LHCN-M2 (cell line): ENCODE measurements around the gene SLC16A14. TPM values are rescaled to one million over a fixed set of nuclear protein-coding genes. Genes with fewer than 3 reads are reported as not detected.
A peak's percentile ranks its signal among the peaks of the same experiment; 100 is the strongest.
"Not testable (repeated sequence)": the region's sequence is repeated elsewhere in the genome, so short reads cannot be mapped to it uniquely, and the experiment has no call there.

Source experiments
- DNase-seq: peaks from one replicate; pipeline ENCODE4 v3.0.0-alpha.2; 2012; ENCODE audit warnings: low read depth
- polyA plus RNA-seq: library from polyadenylated mRNA; unstranded; fragments of >200 nt; gene quantifications from one replicate; pipeline ENCODE4 v1.2.1, GENCODE V29; 2012; ENCODE audit warnings: missing spikeins
- total RNA-seq: library from RNA; depleted of rRNA; stranded (reverse); fragments of >200 nt; gene quantifications from 2 replicates; pipeline ENCODE4 v1.2.3, GENCODE V29; 2014; rRNA removed

SLC16A14 gene, protein sequence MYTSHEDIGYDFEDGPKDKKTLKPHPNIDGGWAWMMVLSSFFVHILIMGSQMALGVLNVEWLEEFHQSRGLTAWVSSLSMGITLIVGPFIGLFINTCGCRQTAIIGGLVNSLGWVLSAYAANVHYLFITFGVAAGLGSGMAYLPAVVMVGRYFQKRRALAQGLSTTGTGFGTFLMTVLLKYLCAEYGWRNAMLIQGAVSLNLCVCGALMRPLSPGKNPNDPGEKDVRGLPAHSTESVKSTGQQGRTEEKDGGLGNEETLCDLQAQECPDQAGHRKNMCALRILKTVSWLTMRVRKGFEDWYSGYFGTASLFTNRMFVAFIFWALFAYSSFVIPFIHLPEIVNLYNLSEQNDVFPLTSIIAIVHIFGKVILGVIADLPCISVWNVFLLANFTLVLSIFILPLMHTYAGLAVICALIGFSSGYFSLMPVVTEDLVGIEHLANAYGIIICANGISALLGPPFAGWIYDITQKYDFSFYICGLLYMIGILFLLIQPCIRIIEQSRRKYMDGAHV
- total RNA-seq, result 0.11 TPM in 1 of 2 replicates, not detected in the other
- polyA plus RNA-seq, result 0.30 TPM

DNA sequence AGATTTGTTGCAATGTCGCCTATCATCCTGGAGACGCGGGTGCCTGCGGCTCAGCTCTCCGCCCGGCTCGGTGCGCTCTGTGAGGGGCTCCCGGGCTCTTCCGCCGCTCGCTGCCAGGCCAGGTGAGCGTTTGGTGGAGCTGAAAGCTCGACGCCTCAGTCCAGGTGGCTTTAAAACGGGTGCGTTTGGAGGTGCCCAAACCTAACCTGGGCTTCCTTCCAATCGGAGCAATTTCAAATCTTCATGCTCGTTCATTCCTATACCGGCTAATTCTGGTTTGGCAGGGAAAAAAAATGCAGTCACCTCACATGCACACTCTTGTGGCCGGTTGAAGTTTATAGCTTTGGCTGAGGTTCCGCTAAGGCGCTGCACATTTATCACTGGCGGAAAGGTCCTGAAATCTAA is at the start of gene SLC16A14:
TSS of gene SLC16A14 (minus strand) at position 274 of the 405 bp plus-strand sequence. CDS start 9,572 bp downstream, outside the sequence.
- DNase-seq, result peak; percentile 38

DNA sequence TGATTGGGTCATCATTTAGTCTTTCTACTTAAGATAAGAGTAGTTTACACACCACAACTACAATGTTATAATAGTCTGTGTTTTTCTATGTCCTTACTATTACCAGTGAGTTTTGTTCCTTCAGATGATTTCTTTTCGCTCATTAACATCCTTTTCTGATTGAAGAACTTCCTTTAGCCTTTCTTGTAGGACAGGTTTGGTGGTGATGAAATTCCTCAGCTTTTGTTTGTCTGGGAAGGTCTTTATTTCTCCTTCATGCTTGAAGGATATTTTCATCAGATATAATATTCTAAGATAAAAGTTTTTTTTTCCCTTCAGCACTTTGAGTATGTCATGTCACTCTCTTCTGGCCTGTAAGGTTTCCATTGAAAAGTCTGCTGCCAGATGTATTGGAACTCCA is 38.0 kb upstream of the SLC16A14 start:
- no peak for DNase-seq

DNA sequence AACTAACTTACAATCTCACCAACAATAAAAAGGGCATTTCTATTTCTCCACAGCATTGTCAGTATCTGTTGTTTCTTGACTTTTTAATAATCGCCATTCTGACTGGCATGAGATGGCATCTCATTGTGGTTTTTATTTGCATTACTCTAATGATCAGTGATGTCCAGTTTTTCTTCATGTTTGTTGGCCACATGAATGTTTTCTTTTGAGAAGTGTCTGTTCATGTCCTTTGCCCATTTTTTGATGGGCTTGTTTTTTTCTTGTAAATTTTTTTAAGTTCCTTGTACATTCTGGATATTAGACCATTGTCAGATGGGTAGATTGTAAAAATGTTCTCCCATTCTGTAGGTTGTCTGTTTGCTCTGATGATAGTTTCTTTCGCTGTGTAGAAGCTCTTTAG is 33.2 kb upstream of the SLC16A14 start:
- not testable (repeated sequence) for DNase-seq

DNA sequence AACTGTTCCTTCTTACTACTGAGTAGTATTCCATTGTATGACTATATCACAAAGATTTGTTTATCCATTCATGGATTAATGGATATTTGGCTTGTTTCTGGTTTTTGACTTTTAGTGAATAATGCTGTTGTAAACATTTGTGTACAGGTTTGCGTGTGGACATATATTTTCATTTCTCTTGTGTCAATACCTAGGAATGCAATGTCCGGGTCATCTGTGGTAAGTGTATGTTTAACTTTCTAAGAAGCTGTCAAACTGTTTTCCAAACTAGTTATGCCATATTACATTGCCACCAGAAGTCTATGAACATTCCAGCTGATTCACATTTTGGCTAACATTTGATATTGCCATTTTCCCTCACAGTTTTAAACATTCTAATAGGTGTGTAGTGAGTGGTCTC is 29.1 kb upstream of the SLC16A14 start:
- DNase-seq, result no peak

DNA sequence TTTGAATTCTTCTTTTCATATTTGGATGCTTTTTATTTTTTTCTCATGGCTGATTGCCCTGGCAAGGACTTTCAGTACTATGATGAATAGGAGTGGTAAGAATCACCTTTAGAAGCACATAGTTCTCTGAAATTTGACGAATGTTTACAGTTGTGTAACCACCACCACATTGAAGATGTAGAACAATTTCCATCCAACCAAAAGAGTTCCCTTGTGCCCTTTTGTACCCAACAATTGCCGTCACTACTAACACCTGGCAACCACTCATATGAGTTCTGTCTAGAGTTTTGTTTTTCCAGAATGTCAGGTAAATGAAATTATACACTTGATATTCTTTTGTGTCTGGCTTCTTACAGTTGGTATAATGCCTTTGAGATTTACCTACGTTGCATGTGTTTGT is 28.7 kb upstream of the SLC16A14 start:
- DNase-seq, result no peak

DNA sequence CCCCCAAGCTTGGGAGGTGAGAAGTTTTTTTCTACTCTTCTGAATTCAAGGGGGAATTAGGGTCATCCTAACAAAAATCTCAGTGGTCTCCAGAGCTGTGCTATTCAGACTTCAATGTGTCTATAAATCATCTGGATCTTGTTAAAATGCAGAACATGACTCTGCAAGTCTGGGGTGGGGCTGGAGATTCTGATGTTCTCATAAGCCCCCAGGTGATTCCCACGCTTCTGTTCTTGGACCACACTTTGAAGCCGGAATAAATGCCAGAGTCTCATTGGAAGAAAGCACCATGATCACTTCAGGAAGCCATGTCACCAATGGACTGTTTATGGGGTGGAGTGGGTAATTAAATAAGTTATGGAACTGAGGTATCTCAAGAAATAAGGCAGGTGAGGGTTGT is 22.2 kb upstream of the SLC16A14 start:
- DNase-seq, result no peak

DNA sequence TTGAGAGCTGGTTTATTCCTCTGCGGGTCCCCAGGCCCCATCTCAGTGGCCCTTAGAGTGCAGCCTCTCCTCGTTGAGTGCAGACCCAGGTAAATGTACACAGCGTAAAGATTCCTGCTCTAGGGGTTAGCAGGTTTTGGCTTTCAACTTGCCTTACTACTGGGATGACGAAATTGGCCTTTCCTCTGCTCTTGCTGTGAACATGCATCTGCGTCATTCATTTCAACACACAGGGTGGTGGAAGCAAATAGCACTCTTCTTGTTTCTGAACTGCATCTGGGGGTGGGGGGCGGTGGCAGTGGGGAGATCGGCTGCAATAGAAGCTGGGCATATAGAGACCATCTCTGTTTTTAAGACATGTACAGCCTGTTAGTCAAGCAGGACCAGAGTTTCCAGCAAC is 16.5 kb upstream of the SLC16A14 start:
- no peak for DNase-seq

DNA sequence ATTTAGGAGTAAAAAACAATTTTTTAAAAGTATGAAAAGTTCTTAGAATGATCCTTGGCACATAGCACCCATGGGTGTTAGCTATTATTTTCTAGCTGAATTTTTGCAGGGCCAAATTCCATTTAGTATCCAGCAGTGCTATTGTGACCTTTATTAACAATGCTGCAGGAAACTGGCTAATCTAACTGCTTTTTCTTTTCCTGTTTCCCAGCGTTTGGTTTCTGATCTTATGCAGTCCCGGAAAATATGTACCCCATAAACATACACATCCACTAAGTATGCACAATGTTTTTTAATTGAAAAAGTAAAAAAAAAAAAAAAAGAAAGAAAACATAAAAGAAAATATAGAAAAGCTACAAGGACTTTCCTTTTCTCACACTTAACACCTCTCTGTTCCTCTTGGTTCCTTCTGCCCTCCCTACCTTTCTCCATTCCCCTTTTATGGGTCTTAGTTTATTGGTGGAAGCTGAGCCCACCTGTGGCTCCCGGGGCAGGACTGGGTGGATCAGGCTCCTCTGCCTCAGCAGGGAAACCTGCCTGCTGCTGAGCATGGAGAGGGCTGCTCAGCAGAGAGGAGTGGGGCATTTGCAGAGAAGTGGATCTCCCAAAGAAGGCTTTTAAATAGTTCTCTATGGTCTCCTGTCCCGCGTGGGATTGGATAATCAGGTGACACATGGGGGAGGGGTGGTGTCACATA is 9.3 kb upstream of the SLC16A14 start:
- no peak for DNase-seq

DNA sequence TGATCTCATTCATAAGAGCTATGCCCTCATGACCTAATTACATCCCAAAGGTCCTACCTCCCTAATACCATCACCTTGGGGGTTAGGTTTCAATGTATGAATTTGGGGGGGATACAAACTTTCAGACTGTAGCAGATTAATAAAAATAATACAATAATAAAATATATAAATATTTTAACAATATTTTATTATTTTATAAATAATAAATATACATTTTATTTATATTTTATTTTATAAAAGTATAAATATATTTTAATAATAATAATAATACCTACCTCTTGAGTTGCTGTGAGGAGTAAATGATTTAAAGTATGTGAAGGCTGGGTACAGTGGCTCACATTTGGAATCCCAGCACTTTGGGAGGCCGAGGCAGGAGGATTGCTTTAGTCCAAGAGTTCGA is 8.1 kb upstream of the SLC16A14 start:
- DNase-seq, result no peak

DNA sequence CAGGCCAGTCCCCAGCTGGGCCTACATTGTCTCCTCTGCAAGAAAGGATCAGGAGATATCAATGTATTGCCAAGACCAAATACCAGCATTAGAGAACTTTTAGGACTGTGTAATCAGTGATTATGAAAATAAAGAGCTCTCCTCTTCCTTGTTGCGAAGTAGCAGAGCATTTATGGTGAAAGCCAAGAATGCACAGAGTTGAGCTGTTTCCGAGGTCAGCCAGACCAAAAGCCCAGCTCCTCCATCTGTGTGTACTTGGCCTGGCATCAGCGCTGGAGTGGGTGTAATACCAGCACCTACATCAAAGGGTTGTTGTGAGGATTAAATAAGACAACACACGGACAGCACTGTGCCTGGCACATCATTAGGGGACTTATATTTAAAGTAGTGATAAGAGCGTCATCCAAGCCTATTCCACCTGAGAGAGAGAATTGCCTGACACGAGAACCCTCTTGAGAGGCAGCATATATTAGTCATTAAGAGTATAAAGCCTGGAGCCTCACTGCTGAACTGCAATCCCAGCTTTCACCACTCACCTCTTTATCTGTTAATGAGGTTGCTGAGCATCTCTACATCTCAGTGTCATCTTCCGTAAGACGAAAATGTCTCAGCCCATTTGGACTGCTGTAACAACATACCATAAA is 7.4 kb upstream of the SLC16A14 start:
- DNase-seq, result no peak

DNA sequence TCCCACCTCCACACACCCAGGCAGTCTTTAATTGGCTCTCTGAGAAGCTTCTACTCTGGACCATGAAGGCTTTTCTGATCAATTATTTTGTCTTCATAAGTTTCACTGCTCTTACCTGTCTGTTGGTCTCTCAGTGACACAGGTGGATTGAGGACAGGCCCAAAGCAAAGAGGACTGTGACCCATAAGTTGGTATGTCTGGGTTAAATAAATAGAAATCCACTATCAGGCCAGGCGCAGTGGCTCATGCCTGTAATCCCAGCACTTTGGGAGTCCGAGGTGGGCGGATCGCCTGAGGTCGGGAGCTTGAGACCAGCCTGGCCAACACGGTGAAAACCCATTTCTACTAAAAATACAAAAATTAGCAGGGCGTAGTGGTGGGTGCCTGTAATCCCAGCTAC is 2.7 kb upstream of the SLC16A14 start:
- no peak for DNase-seq

DNA sequence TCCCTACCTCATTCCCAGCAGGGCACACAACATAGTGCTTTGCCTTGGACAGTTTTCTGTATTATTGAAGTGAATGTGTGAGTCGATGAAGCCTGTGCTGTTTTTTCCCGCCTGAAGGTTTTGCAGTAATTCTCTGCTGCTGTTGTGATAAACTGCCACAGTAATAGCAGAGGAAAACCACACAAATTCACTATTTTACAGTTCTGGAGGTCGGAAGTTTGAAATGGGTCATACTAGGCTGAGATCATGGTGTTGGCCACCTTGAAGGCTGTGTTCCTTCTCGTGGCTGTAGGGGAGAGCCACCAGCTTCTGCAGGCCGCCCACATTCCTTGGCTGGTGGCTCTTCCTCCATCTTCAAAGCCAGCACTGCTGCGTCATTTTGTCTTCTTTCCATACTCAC is 678 bp upstream of the SLC16A14 start:
- DNase-seq, result no peak

DNA sequence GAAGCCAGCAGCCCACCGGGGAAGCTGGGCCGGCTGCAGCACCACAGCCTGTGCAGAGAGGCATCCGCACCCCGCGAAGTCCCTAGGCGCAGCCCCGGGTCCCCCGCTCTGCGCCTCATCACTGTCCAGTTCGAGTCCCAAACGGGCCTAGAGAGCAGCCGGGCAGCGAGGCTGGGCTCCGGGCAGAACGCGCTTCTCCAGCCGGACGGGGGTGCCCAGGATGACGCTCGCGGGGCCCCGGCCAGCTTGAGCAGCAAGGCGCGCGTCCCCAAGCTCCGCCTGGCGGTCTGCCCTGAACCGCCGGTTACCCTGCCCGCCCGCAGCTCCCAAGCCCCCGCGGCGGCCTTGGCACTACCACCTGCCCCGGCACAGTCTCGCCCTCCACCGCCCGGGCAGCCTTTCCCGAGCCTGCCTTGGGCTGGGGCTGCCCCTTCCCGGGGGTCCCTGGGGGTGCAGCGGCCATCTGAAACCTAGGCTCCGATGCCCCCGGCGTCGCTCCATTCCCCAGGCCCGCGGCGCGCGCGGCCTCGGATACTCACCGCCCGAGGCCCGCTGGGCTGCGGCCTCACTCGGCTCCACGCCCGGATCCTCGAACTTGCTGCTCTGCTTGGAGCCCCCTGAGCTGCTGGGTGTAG is 591 bp downstream of the SLC16A14 start:
- DNase-seq, result peak; percentile 24

DNA sequence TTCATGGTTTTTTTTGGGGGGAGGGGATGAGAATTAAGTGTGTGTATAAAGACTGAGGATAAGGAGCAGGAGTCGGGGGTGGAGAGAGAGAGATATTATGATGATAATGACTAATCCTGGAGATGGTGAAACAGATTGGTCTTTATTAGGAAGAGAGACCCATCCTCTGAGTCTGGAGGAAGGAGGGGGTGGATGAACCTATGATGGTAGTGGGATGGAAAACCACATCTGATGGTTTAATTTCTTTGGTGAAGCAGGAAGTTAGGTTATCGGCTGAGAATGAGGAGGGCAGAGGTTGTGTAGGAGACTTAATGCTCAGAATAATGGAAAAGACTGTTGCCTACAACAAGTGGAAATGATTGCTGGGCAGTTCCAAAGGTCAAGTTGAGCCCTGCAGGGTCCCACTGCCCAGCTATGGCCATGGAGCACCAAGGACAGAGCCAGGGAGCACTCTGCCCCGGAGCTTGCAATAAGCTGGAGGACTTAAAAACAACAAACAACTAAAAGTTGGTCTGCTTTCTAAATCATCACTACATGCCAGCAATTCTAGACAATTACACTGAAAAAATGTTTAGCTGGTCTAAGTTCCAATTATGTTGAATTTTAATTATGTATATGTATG is 7.9 kb downstream of the SLC16A14 start:
- no peak for DNase-seq

DNA sequence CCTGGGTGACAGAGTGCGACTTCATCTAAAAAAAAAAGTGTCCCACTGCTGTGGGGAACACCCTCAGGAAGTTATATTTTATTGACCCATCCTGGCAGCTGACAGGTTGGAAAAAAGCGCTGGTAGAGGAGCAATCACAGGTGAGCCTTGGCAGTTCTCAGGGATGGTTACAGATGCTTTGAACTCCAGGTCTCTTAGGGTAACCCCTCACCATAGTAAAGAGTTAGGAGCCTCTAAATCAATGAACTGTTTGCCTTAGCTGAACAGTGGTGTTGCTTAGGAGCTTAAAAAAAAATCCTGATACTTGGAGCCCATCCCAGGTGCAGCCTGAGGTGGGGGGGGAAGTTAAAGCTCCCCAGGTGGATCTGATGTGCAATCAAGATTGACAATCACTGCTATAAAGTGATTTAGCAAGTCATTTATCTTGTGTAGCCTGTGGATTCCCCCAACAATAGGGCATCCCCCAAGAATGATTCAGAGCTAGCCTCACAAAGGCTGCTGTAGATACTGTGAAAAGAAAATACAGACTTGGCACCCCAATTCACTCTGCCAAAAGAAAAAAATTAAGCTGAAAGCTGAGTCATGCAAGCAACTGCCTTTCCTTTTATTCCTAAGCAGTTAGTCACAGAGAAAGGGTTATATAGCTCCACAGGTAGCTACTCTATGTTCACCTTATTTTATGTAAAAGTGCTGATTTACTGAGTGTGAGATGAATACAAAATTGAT is 14.8 kb downstream of the SLC16A14 start:
- peak; percentile 47 for DNase-seq

DNA sequence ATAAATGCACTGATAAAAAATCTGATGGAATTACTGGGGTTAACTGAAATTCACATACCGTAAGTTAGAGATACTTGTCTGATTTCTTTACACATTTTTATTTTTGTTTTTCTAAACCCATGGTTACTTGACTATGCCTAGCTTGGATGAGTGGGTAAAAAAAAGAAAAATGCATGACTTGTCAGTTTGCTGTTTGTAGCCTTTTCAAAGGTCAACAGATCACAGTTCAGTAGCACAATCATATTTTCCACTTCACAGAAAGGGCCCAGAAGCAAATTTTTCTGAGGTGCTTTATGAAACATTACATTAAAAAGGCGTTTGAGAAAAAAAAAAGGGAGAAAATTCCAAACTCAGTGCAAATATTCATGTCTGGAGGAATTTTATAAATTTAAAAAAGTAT is 16.4 kb downstream of the SLC16A14 start:
- DNase-seq, result no peak

DNA sequence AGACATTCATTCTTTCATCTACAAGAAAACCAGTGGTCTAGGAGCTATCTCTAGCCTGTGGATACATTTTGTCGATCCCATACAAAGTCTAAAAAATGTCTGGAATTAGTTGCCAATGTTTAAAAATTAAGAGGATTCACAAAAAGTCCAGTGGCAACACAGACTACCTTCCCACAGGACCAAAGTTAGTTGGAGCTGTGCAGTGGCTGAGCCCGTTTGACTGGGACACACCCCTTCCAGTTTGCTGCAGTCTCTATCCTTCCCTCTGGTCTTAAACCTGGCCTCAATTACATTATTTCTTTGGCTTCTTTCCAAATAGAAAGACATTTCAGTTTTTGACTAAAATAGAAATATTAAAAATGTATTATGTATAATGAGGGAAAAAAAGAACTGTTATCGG is 18.6 kb downstream of the SLC16A14 start:
- no peak for DNase-seq

DNA sequence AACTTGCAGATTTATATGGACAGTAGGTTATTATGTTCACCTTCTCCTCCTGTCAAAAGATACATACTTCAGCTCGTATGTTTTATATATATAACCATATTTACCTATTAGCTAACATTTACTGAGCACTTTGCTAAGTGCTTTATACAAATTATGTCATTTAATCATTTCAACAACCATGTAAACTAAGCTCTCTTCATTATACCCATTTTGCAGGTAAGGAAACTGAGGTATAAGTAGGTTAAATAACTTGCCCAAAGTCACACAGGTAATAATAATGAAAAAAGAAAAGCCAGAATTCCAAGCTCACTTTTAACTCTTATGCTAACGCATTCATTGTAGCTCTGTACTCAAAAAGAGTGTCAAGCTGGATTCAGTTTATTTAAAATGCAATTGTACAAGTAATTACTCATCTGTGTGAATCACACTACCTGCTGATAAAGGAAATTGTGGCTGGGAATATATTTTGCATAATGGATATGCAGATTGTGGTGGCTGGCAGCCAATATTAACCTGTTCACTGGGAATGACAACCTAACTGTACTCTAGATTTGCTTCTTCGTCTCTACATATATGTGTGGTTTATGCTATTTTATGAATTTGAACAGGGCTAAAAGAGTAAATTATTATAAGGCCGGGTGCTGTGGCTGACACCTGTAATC is 20.6 kb downstream of the SLC16A14 start:
- DNase-seq, result no peak

DNA sequence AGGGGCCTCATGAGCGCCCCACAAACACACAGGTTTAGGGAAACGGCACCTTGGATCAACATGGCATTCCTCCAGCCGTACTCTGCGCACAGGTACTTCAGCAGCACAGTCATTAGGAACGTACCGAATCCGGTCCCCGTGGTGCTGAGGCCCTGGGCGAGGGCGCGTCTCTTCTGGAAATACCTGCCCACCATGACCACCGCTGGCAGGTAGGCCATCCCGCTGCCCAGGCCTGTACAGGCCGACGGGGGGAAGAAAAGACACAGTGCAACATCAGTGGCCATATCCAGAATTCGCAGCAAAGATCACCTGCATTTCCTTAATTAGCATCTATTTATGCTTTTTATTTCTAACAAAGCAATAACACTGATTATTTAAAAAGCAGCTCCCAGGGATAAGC is 22.2 kb downstream of the SLC16A14 start:
- DNase-seq, result no peak

DNA sequence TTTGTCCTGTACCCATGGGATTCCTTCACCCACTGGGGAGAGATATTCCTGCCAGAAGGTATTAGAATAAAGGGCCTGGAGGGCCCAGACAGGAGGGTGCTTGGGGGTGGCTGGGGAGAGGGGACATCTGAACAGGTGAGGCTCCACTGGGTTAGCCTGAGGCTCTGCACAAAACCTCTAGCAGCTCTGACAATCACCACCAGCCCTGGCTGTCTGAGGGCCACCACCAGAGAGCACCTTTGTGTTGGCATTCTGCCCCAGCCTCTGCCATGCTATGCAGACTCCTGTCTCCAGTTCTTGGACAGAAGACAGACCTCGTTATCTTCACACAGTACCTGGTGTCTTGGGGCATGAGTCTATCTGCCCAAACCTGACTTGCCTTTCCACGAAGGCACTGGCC is 25.3 kb downstream of the SLC16A14 start:
- no peak for DNase-seq
